OCI-LY7 (cell line): ENCODE measurements around the gene SLC16A6. TPM values are rescaled to one million over a fixed set of nuclear protein-coding genes. Genes with fewer than 3 reads are reported as not detected.

ENCODE experiments used
- BruUV-seq: library from RNA; stranded (reverse); fragments of 400-500 nt; replicated peaks from 2 replicates; lab custom pipeline; 2021; lab: Mats Ljungman, UMichigan
- CTCF ChIA-PET: fragments of 300-600 bp; sonication (Branson Sonifier 250); formaldehyde crosslinking; loops from one replicate; lab custom pipeline; 2022; ENCODE audit warnings: antibody characterized with exemption; ENCODE audit not compliant: unreplicated experiment; lab: Charles Lee
- POLR2A ChIA-PET: fragments of 300-600 bp; sonication (Branson Sonifier 250); formaldehyde crosslinking; loops from one replicate; lab custom pipeline; 2022; ENCODE audit warnings: antibody characterized with exemption; lab: Charles Lee
- DNase-seq: peaks from one replicate; pipeline ENCODE4 v3.0.0-alpha.2; 2015; ENCODE audit warnings: low spot score
- H2AFZ ChIP-seq: fragments of 200-600 bp; sonication (generic), shearing (Covaris generic); 2 replicates; pipeline ENCODE4 v1.6.1; 2014; ENCODE audit warnings: mild to moderate bottlenecking, antibody characterized with exemption, low read length, moderate library complexity
- H3K27ac ChIP-seq: fragments of 200-600 bp; sonication (generic); 2 replicates; pipeline ENCODE4 v1.5.1; 2014; ENCODE audit warnings: mixed run types, low read depth, mild to moderate bottlenecking, moderate library complexity, low read length, inconsistent platforms; ENCODE audit not compliant: poor library complexity, severe bottlenecking
- H3K36me3 ChIP-seq: fragments of 200-600 bp; sonication (generic); 2 replicates; pipeline ENCODE4 v1.6.1; 2014; ENCODE audit warnings: mild to moderate bottlenecking, antibody characterized with exemption, low read length, moderate library complexity, mixed read lengths; ENCODE audit not compliant: insufficient read depth
- H3K4me1 ChIP-seq: fragments of 200-600 bp; sonication (generic); 2 replicates; pipeline ENCODE4 v1.5.1; 2014; ENCODE audit warnings: mild to moderate bottlenecking, low read length; ENCODE audit not compliant: insufficient read depth, poor library complexity, severe bottlenecking
- H3K4me2 ChIP-seq: fragments of 200-600 bp; sonication (generic); 2 replicates; pipeline ENCODE4 v1.6.1; 2014; ENCODE audit warnings: mild to moderate bottlenecking, low read length
- H3K4me3 ChIP-seq: fragments of 200-600 bp; sonication (generic); 2 replicates; pipeline ENCODE4 v1.5.1; 2014; ENCODE audit warnings: mild to moderate bottlenecking, low read depth, low read length; ENCODE audit not compliant: poor library complexity, severe bottlenecking
- H3K79me2 ChIP-seq: fragments of 200-600 bp; sonication (generic); 2 replicates; pipeline ENCODE4 v1.6.1; 2016; ENCODE audit warnings: low read depth, mild to moderate bottlenecking, low read length, moderate library complexity, mixed read lengths; ENCODE audit not compliant: insufficient read depth
- H3K9me2 ChIP-seq: fragments of 200-600 bp; sonication (generic); 2 replicates; pipeline ENCODE4 v1.6.1; 2016; ENCODE audit warnings: mild to moderate bottlenecking, low read length, mixed read lengths; ENCODE audit not compliant: insufficient read depth
- H3K9me3 ChIP-seq: fragments of 200-600 bp; sonication (generic); 2 replicates; pipeline ENCODE4 v1.6.1; 2014; ENCODE audit warnings: mild to moderate bottlenecking, mixed run types, low read length, mixed read lengths
- H4K20me1 ChIP-seq: fragments of 200-600 bp; sonication (generic); 2 replicates; pipeline ENCODE4 v1.6.1; 2014; ENCODE audit warnings: mild to moderate bottlenecking, antibody characterized with exemption, low read length, moderate library complexity, mixed read lengths; ENCODE audit not compliant: insufficient read depth
- EZH2phosphoT487 ChIP-seq: fragments of 200-600 bp; sonication (generic); IDR thresholded peaks from 2 replicates; pipeline ENCODE4 v1.6.1; 2018; ENCODE audit warnings: low read depth, borderline replicate concordance, mild to moderate bottlenecking, mixed run types, antibody characterized with exemption, low read length, moderate library complexity, mixed read lengths
- intact Hi-C: fragments of 100-400 bp; cut with micrococcal nuclease; formaldehyde crosslinking; loops from one replicate; pipeline ENCODE4 v1.10.0; 2022; ENCODE audit not compliant: unreplicated experiment
- total RNA-seq, 2 experiments: library from RNA; depleted of rRNA in 1 of 2; stranded (reverse); fragments of >200 nt in 1 of 2; shearing (Covaris generic) in 1 of 2; gene quantifications; 2 replicates each; pipeline ENCODE4 v1.2.3, GENCODE V29; 2014 to 2022
- TF ChIP-seq, protein P1 (sequence below): fragments of 200-600 bp; sonication (generic); conservative IDR thresholded peaks from 2 replicates; pipeline ENCODE4 v1.5.1; 2014; ENCODE audit warnings: mild to moderate bottlenecking, antibody characterized with exemption, low read length, moderate library complexity, mixed read lengths

The SLC16A6 gene
- total RNA-seq, 2 experiments from 2014 or later: 4.5 to 18.9 TPM

DNA sequence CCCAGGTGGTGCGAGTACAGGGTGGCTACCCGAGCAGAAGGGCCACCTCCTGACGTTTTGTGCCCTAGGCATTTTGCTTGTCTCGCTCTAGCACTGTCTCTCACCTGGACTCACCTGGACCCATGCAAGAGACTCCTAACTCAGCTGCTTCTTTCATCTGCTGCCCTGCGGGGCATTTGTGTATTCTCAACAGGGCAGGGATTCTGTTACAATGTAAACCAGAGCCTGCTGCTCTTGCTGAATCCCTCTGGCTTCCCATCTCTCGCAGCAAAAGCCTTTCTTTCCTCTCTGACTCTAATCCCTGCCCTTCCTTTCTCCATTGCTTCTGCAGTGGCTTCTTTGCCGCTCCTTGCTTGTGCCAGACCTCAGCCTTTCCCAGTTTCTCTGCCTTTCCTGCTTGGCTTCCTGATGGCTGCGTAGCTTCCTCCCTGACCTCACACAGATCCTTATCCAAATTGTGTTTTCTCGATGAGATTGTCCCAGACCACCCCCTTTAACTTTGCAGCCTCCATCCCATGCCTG is 10.6 kb upstream of the SLC16A6 start:
- Histone ChIP-seq H3K9me2 (no peaks in the 10 kb centered on the region), H3K4me3 (no peak overlapping the region), H3K9me3 (no peaks in the 10 kb centered on the region), H3K36me3 (no peaks in the 10 kb centered on the region), H2AFZ (no peak overlapping the region), H3K4me1 (peaks cover 8% of the 10 kb centered on the region), H3K79me2 (no peaks in the 10 kb centered on the region), H3K4me2 (no peak overlapping the region), H4K20me1 (no peaks in the 10 kb centered on the region), H3K27ac (no peak overlapping the region)
- POLR2A ChIA-PET: interaction anchor here (1.0 to 1.9 kb wide), 3 partner anchors 9 to 22 kb away, joined by 3 to 8 read pairs (median 3); no protein-coding TSS in a partner anchor
- BruUV-seq: no TSS peak
- no peak for DNase-seq
- TF ChIP-seq, protein P1, sequence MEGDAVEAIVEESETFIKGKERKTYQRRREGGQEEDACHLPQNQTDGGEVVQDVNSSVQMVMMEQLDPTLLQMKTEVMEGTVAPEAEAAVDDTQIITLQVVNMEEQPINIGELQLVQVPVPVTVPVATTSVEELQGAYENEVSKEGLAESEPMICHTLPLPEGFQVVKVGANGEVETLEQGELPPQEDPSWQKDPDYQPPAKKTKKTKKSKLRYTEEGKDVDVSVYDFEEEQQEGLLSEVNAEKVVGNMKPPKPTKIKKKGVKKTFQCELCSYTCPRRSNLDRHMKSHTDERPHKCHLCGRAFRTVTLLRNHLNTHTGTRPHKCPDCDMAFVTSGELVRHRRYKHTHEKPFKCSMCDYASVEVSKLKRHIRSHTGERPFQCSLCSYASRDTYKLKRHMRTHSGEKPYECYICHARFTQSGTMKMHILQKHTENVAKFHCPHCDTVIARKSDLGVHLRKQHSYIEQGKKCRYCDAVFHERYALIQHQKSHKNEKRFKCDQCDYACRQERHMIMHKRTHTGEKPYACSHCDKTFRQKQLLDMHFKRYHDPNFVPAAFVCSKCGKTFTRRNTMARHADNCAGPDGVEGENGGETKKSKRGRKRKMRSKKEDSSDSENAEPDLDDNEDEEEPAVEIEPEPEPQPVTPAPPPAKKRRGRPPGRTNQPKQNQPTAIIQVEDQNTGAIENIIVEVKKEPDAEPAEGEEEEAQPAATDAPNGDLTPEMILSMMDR: no peak
- no peak for TF ChIP-seq EZH2phosphoT487
- CTCF ChIA-PET: no interaction called here
- intact Hi-C loops: no loop called here

DNA sequence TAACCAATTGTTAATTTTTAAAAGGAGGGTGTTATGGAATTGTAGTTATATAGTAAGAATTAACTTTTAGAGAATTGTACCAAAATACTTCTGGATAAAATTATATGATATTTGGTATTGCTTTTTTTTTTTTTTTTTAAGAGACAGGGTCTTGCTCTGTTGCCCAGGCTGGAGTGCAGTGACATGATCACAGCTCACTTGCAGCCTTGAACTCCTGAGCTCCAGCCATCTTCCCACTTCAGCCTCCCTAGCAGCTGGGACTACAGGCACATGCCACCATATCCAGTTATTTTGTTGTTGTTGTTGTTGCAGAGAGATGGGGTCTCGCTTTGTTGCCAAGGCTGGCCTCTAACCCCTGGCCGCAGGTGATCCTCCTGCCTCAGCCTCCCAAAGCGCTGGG is 8.9 kb upstream of the SLC16A6 start:
- Histone ChIP-seq H3K9me2 (no peaks in the 10 kb centered on the region), H2AFZ (no peak overlapping the region), H3K4me1 (peaks cover under 1% of the 10 kb centered on the region), H3K27ac (no peak overlapping the region), H3K4me2 (no peak overlapping the region), H3K79me2 (no peaks in the 10 kb centered on the region), H3K9me3 (no peaks in the 10 kb centered on the region), H4K20me1 (no peaks in the 10 kb centered on the region), H3K36me3 (no peaks in the 10 kb centered on the region; the same call in 1 of the 2 replicates), H3K4me3 (no peak overlapping the region)
- no peak for DNase-seq
- ChIA-PET POLR2A (interaction anchor here (0.7 to 1.9 kb wide), 3 partner anchors 24 to 149 kb away, joined by 4 to 8 read pairs (median 4); no protein-coding TSS in a partner anchor), CTCF (no interaction called here)
- no TSS peak for BruUV-seq
- intact Hi-C loops: no loop called here
- TF ChIP-seq, protein P1: no peak
- no peak for TF ChIP-seq EZH2phosphoT487

DNA sequence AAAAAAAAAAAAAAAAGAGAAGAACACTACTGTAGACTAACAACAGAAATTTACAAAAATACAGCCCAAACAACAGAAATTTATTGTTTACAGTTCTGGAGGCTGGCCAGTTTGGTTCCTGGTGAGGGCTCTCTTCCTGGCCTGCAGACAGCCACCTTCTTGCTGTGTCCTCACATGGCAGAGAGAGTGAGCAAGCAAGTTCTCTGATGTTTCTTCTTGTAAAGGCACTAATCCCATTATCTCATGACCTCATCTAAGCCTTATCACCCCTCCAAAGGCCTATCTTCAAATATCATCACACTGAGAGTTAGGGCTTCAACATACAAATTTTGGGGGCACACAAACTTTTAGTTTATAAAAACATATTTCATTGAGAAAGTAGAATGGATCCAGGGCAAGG is 7.7 kb upstream of the SLC16A6 start:
- TF ChIP-seq EZH2phosphoT487: no peak
- TF ChIP-seq, protein P1: no peak
- CTCF ChIA-PET: no interaction called here
- H3K4me1 ChIP-seq: peaks cover 13% of the 10 kb centered on the region

More for the DNA sequence above, 7.7 kb upstream of the SLC16A6 start:
- Histone ChIP-seq H2AFZ (no peak overlapping the region), H3K4me3 (no peak overlapping the region), H3K27ac (no peak overlapping the region), H3K36me3 (no peaks in the 10 kb centered on the region; the same call in 1 of the 2 replicates), H4K20me1 (no peaks in the 10 kb centered on the region), H3K9me3 (no peaks in the 10 kb centered on the region), H3K79me2 (peaks cover 2% of the 10 kb centered on the region; the same call in 1 of the 2 replicates), H3K9me2 (no peaks in the 10 kb centered on the region), H3K4me2 (no peak overlapping the region)
- no TSS peak for BruUV-seq
- POLR2A ChIA-PET: interaction anchor here (0.7 kb wide), 2 partner anchors 92 to 130 kb away, joined by 5 read pairs; no protein-coding TSS in a partner anchor
- DNase-seq: no peak
- intact Hi-C loops: no loop called here
